Erythroblast (primary cell): ENCODE measurements around the gene BPI.

ENCODE experiments used
- GATA1 ChIP-seq: IDR thresholded peaks from 2 replicates; pipeline ENCODE4 v1.6.1; 2011; ENCODE audit warnings: low read depth, mild to moderate bottlenecking, control low read depth, low read length, moderate library complexity
- POLR2A ChIP-seq: IDR thresholded peaks from 2 replicates; pipeline ENCODE4 v1.6.1; 2011; ENCODE audit warnings: mild to moderate bottlenecking, low read length

DNA sequence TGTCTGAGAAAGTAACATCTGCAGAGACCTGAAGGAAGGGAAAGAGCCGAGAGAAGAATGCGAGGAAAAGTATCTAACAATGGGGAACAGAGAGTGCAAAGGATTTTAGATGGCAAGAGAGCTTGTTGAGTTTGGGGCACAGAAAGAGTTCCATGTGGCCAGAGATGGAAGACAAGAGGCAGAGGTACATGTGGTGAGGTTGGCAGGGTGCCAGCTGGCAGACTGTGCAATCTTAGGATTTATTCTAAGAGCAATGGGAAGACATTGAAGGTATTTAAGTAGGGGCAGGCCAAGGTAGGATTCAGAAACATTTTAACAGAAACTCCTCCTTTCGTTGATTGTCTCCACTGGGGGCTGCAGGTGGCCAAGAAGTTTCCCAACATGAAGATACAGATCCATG, 21.9 kb downstream of the BPI start:
- TF ChIP-seq POLR2A (no peak), GATA1 (no peak)
